ENCODE data around the gene CA11.

- TF ChIP-seq CTCF (IDR thresholded peaks at IDR 0.05; ENCODE audit: insufficient read depth, low read length) (no peak), POLR2AphosphoS5 (IDR thresholded peaks at IDR 0.05; ENCODE audit: low read depth) (peak; percentile 65; the same call in 1 of the 2 replicates), SPI1 (IDR thresholded peaks at IDR 0.05; ENCODE audit: borderline replicate concordance, low read depth) (peak; percentile 48; the same call in 1 of the 2 replicates), GABPA (IDR thresholded peaks at IDR 0.05; ENCODE audit: low read depth) (no peak; the same call in 1 of the 2 replicates), REST (IDR thresholded peaks at IDR 0.05; ENCODE audit: insufficient replicate concordance, low read depth) (peak; percentile 31)
Measured at GRCh38 chr19:48637948-48638830, 7.8 kb downstream of the CA11 start.
